Stimulated activated CD8-positive, alpha-beta memory T cell treated with anti-CD3 and anti-CD28 coated beads, Interleukin-4, amount 100 ng/mL, for 48 hours (primary cell): ENCODE data around the gene CCDC106.

Experiments used
- DNase-seq: peaks from one replicate; pipeline ENCODE4 v3.0.0-alpha.2; 2020

Gene CCDC106

GRCh38 chr19:55670280-55671053, 22.5 kb downstream of the CCDC106 start:
- DNase-seq: no peak

- no peak for DNase-seq
These were observed 23.0 kb downstream of the CCDC106 start for GRCh38 chr19:55671054-55671378.

GRCh38 chr19:55672418-55672817, 24.4 kb downstream of the CCDC106 start:
- no peak for DNase-seq

- no peak for DNase-seq
These were observed 25.5 kb downstream of the CCDC106 start for GRCh38 chr19:55673465-55673864.

GRCh38 chr19:55673889-55674288, 25.9 kb downstream of the CCDC106 start:
- DNase-seq: no peak

GRCh38 chr19:55674459-55674840, 26.4 kb downstream of the CCDC106 start:
- no peak for DNase-seq

- peak; percentile 98 for DNase-seq
These were observed 27.0 kb downstream of the CCDC106 start, which contains the start of gene EPN1 for GRCh38 chr19:55674841-55675660. EPN1 (plus strand) TSS chr19:55675226; CDS start chr19:55678628, 3,402 bp downstream.

- no peak for DNase-seq
These were observed 27.8 kb downstream of the CCDC106 start for GRCh38 chr19:55675661-55676354.

GRCh38 chr19:55676383-55676782, 28.4 kb downstream of the CCDC106 start:
- no peak for DNase-seq

GRCh38 chr19:55676889-55677505, 29.0 kb downstream of the CCDC106 start:
- no peak for DNase-seq

GRCh38 chr19:55677572-55678028, 29.6 kb downstream of the CCDC106 start:
- no peak for DNase-seq

GRCh38 chr19:55678121-55678671, 30.2 kb downstream of the CCDC106 start:
- DNase-seq: no peak

- peak; percentile 37 for DNase-seq
These were observed 31.6 kb downstream of the CCDC106 start for GRCh38 chr19:55679343-55680257.

- DNase-seq: no peak
These were observed 32.5 kb downstream of the CCDC106 start for GRCh38 chr19:55680339-55681130.

- DNase-seq: no peak
These were observed 33.4 kb downstream of the CCDC106 start for GRCh38 chr19:55681131-55682092.

GRCh38 chr19:55683449-55684261, 35.6 kb downstream of the CCDC106 start:
- no peak for DNase-seq

- DNase-seq: no peak
These were observed 37.1 kb downstream of the CCDC106 start for GRCh38 chr19:55684946-55685681.

- DNase-seq: no peak
These were observed 37.8 kb downstream of the CCDC106 start for GRCh38 chr19:55685776-55686175.
